ENCODE measurements around the gene RAB28. TPM values are rescaled to one million over a fixed set of nuclear protein-coding genes. Genes with fewer than 3 reads are reported as not detected.

The RAB28 gene
- total RNA-seq, result 10 to 100 TPM in 3 of 4 donors, 1 to 10 TPM in 1; 9.7 to 17.6 (median 12.6) TPM

GRCh38 chr4:13484122-13484748, at the start of gene RAB28:
Gene RAB28, minus strand, starts transcription at chr4:13484340.
- Histone ChIP-seq H3K4me1 (peaks cover 26% of the 10 kb centered on the region), H3K4me3 (peak within 1 kb of the TSS; percentile 88), H3K9me3 (no peaks in the 10 kb centered on the region), H3K36me3 (no peaks in the 10 kb centered on the region), H3K27ac (peak within 1 kb of the TSS; percentile 93), H3K27me3 (peaks cover 5% of the 10 kb centered on the region)
- WGBS, result 0% methylated on average over 20 of the region's 59 CpGs
- TF ChIP-seq POLR2AphosphoS5 (IDR thresholded peaks at IDR 0.05) (peak in 2 of 3 donors; percentile 8 to 12), POLR2A (IDR thresholded peaks at IDR 0.05) (no peak), CTCF (IDR thresholded peaks at IDR 0.05) (no peak), EP300 (IDR thresholded peaks at IDR 0.05) (no peak)
- DNase-seq (ENCODE audit: low spot score in 2 of 2), result peak; percentile 94 to 95

GRCh38 chr4:13531625-13531998, 47.5 kb upstream of the RAB28 start:
- DNase-seq (ENCODE audit: low spot score in 2 of 2), result no peak
- Histone ChIP-seq H3K4me3 (no peak overlapping the region), H3K27ac (no peak overlapping the region), H3K36me3 (no peaks in the 10 kb centered on the region), H3K27me3 (peaks cover 100% of the 10 kb centered on the region), H3K9me3 (no peaks in the 10 kb centered on the region), H3K4me1 (peaks cover 25% of the 10 kb centered on the region)
- 34% methylated on average over 8 of the region's 8 CpGs for whole genome bisulfite sequencing
- TF ChIP-seq POLR2A (IDR thresholded peaks at IDR 0.05) (no peak), POLR2AphosphoS5 (IDR thresholded peaks at IDR 0.05) (no peak)

- no peak overlapping the region for H3K27ac ChIP-seq
- 7% methylated on average over 35 of the region's 35 CpGs for WGBS
- H3K36me3 ChIP-seq, result no peaks in the 10 kb centered on the region
- TF ChIP-seq CTCF (IDR thresholded peaks at IDR 0.05), result no peak
- no peak for TF ChIP-seq EP300 (IDR thresholded peaks at IDR 0.05)
- no peak for TF ChIP-seq POLR2AphosphoS5 (IDR thresholded peaks at IDR 0.05)
- no peak for TF ChIP-seq POLR2A (IDR thresholded peaks at IDR 0.05)
- H3K4me3 ChIP-seq, result no peak overlapping the region
- no peaks in the 10 kb centered on the region for H3K9me3 ChIP-seq
- H3K27me3 ChIP-seq, result peaks cover 100% of the 10 kb centered on the region
- peaks cover 23% of the 10 kb centered on the region for H3K4me1 ChIP-seq
- no peak for DNase-seq (ENCODE audit: low spot score in 2 of 2)
These were observed 46.9 kb upstream of the RAB28 start for GRCh38 chr4:13530823-13531624.

- Histone ChIP-seq H3K4me1 (peaks cover 20% of the 10 kb centered on the region), H3K9me3 (no peaks in the 10 kb centered on the region), H3K27ac (no peak overlapping the region), H3K4me3 (no peak overlapping the region), H3K27me3 (peaks cover 100% of the 10 kb centered on the region), H3K36me3 (no peaks in the 10 kb centered on the region)
- DNase-seq (ENCODE audit: low spot score in 2 of 2), result no peak
- WGBS, result 10% methylated on average over 18 of the region's 37 CpGs
- no peak for TF ChIP-seq POLR2AphosphoS5 (IDR thresholded peaks at IDR 0.05)
- TF ChIP-seq POLR2A (IDR thresholded peaks at IDR 0.05), result no peak
- no peak for TF ChIP-seq EP300 (IDR thresholded peaks at IDR 0.05)
- TF ChIP-seq CTCF (IDR thresholded peaks at IDR 0.05), result no peak
These were observed 45.2 kb upstream of the RAB28 start for GRCh38 chr4:13529128-13529919.

- no peak overlapping the region for H3K4me3 ChIP-seq
- no peaks in the 10 kb centered on the region for H3K36me3 ChIP-seq
- peaks cover 100% of the 10 kb centered on the region for H3K27me3 ChIP-seq
- H3K9me3 ChIP-seq, result no peaks in the 10 kb centered on the region
- H3K27ac ChIP-seq, result no peak overlapping the region
- TF ChIP-seq POLR2AphosphoS5 (IDR thresholded peaks at IDR 0.05) (no peak), POLR2A (IDR thresholded peaks at IDR 0.05) (no peak), CTCF (IDR thresholded peaks at IDR 0.05) (no peak), EP300 (IDR thresholded peaks at IDR 0.05) (no peak)
- WGBS, result 8% methylated on average over 5 of the region's 5 CpGs
- peaks cover 18% of the 10 kb centered on the region for H3K4me1 ChIP-seq
- DNase-seq (ENCODE audit: low spot score in 2 of 2), result no peak
These were observed 44.6 kb upstream of the RAB28 start for GRCh38 chr4:13528821-13529127.
